ENCODE data around the gene ITPRIPL1.

GRCh38 chr2:96276787-96277499, 48.2 kb upstream of the ITPRIPL1 start:
- TF ChIP-seq, protein P1, sequence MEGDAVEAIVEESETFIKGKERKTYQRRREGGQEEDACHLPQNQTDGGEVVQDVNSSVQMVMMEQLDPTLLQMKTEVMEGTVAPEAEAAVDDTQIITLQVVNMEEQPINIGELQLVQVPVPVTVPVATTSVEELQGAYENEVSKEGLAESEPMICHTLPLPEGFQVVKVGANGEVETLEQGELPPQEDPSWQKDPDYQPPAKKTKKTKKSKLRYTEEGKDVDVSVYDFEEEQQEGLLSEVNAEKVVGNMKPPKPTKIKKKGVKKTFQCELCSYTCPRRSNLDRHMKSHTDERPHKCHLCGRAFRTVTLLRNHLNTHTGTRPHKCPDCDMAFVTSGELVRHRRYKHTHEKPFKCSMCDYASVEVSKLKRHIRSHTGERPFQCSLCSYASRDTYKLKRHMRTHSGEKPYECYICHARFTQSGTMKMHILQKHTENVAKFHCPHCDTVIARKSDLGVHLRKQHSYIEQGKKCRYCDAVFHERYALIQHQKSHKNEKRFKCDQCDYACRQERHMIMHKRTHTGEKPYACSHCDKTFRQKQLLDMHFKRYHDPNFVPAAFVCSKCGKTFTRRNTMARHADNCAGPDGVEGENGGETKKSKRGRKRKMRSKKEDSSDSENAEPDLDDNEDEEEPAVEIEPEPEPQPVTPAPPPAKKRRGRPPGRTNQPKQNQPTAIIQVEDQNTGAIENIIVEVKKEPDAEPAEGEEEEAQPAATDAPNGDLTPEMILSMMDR (IDR thresholded peaks at IDR 0.05), result no peak
- TF ChIP-seq POLR2A (IDR thresholded peaks at IDR 0.05), result no peak
- no peak for TF ChIP-seq POLR2AphosphoS5 (IDR thresholded peaks at IDR 0.05)
